ENCODE data around the gene ADRA2A.

DNA sequence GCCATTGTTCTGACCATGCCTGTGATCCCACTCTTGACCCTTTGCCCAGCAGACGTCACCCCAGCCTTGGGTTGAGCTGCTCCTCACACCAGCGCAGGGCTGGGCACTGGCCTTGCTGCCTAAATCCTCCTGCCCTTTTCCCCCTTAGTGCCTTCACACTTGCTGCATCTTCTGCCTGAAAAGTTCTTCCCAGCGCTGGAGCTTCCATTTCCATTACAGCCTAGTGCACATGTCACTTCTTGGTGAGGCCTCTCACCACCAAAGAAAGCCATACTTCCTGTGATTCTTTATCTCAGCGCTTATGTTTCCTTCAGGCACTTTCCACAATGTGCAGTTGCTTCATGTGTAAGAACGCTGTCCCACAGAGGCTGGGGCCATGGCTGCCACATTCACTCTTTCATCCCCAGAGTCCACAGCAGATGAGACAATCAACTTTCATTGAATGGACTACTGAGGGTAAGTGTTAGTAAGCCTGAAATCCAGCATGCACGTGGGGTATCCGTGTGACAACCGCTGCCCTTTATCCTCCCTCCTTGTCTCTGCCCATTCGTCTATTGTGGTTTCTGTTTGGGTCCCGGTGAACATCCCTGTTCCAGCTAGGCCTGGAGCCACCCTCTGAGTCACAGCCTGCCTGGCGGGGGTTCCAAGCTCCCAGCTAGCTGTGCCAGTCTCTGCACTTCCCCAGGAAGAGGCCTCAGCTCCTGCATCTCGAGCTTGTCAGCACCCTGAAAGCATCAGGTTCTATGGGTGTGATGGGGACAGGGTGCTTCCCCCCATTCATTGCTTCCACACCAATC, 37.3 kb downstream of the ADRA2A start:
- TF ChIP-seq, protein P1, sequence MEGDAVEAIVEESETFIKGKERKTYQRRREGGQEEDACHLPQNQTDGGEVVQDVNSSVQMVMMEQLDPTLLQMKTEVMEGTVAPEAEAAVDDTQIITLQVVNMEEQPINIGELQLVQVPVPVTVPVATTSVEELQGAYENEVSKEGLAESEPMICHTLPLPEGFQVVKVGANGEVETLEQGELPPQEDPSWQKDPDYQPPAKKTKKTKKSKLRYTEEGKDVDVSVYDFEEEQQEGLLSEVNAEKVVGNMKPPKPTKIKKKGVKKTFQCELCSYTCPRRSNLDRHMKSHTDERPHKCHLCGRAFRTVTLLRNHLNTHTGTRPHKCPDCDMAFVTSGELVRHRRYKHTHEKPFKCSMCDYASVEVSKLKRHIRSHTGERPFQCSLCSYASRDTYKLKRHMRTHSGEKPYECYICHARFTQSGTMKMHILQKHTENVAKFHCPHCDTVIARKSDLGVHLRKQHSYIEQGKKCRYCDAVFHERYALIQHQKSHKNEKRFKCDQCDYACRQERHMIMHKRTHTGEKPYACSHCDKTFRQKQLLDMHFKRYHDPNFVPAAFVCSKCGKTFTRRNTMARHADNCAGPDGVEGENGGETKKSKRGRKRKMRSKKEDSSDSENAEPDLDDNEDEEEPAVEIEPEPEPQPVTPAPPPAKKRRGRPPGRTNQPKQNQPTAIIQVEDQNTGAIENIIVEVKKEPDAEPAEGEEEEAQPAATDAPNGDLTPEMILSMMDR (IDR thresholded peaks at IDR 0.05) = no peak
- no peak for TF ChIP-seq POLR2A (IDR thresholded peaks at IDR 0.05)
